ENCODE data around the gene USP43.

USP43 gene

DNA sequence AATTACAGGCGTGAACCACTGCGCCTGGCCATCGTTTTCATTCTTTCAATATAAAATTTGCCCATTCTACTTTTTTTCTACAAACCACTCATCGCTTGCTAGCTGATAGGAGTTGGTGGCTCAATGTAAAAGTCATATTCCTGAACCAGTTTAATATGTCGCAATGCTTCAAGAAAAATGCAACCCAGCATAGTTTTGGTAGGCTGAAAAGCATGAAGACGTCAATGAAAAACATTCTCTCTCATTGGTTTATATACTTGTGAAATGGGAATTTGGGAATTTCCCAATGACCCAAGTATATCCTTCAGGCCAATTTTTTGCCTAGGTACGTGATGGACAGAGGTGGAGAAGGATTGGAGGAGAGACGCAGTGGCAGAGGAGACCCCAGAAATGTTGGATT is 26.9 kb downstream of the USP43 start:
- no peak overlapping the region for H3K4me3 ChIP-seq (replicated peaks; ENCODE audit: low read depth, low read length)
- TF ChIP-seq, protein P1, sequence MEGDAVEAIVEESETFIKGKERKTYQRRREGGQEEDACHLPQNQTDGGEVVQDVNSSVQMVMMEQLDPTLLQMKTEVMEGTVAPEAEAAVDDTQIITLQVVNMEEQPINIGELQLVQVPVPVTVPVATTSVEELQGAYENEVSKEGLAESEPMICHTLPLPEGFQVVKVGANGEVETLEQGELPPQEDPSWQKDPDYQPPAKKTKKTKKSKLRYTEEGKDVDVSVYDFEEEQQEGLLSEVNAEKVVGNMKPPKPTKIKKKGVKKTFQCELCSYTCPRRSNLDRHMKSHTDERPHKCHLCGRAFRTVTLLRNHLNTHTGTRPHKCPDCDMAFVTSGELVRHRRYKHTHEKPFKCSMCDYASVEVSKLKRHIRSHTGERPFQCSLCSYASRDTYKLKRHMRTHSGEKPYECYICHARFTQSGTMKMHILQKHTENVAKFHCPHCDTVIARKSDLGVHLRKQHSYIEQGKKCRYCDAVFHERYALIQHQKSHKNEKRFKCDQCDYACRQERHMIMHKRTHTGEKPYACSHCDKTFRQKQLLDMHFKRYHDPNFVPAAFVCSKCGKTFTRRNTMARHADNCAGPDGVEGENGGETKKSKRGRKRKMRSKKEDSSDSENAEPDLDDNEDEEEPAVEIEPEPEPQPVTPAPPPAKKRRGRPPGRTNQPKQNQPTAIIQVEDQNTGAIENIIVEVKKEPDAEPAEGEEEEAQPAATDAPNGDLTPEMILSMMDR (IDR thresholded peaks at IDR 0.05; ENCODE audit: low read length, missing control alignments) = no peak
- DNase-seq (ENCODE audit: low read depth) = no peak

DNA sequence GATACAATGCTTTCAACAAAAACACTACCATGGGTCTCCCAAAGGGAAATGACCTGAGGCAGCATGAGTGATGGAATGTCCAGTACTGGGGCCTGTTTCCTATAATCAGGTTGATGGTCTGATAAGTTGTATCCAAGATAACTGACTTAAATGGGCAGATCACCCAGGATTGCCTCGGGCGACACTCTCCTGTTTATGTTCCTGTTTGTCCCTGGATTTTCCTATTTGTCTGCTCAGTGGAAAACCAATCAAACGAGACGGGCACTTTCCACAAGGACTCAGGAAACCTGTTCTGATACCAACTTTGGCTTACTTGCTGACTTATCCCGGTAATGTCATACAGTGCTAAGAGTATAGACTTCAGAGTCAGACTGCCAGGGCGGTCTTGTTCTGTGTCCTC is 27.4 kb downstream of the USP43 start:
- H3K4me3 ChIP-seq (replicated peaks; ENCODE audit: low read depth, low read length) = no peak overlapping the region
- TF ChIP-seq, protein P1 (IDR thresholded peaks at IDR 0.05; ENCODE audit: low read length, missing control alignments) = no peak
- DNase-seq (ENCODE audit: low read depth) = no peak

DNA sequence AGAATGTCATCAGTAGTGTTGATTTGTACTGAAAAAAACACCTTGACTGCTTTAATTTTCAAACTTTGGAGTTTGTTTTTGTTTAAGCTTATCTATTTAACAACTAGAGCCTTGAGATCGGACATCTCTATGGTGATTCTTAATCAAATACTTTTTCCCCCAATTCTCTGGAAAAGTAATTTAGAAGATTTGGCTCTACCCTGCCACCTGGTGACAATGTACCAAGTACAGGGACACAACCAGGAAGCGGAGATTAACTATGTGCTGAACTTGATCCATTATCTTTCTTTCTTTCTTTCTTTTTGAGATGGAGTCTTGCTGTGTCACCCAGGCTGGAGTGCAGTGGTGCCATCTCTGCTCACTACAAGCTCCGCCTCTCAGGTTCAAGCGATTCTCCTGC is 30.8 kb downstream of the USP43 start:
- DNase-seq (ENCODE audit: low read depth) = no peak
- TF ChIP-seq, protein P1 (IDR thresholded peaks at IDR 0.05; ENCODE audit: low read length, missing control alignments) = no peak
- no peak overlapping the region for H3K4me3 ChIP-seq (replicated peaks; ENCODE audit: low read depth, low read length)

DNA sequence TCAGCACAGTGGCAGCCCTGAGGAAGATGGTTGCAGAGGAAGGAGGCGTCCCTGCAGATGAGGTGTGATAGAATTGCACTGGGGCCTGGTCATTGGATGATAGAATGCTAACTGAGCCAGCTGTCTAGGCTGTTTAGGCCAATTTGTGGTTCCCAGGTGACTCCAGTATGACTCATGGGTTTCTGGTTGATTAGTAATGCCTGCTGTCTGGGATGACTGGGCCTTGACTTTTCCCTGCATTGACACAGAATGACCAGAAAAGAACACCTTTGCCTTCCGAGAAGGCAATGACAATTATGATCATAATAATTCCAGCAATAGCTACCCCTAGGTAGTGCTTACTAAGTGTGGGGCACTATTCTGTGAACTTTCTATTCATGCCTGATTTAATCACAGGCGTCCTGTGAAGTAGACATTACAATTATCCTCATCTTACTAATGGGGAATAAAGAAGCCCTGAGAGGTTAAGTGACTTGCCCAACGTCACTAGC is 31.5 kb downstream of the USP43 start:
- TF ChIP-seq, protein P1 (IDR thresholded peaks at IDR 0.05; ENCODE audit: low read length, missing control alignments) = no peak
- no peak for DNase-seq (ENCODE audit: low read depth)
- H3K4me3 ChIP-seq (replicated peaks; ENCODE audit: low read depth, low read length) = no peak overlapping the region

DNA sequence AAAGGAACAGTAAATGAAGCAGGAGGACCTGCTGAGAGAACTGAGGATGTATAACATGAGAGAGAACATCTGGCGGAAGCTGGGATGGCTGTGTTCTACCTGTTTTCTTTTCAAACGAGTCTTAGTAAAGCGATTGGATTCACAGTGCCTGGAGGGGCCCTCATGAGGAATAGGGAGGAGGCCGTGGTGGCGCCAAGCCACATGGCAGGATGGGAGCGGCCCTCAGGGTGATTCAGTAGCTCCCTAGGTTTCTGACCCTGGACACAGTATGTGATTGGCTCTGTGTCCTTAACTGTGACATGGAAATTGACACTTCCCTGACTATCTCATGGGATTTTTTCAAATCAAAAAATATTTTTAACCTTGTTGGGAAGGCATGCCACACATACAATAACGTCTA is 32.1 kb downstream of the USP43 start:
- TF ChIP-seq, protein P1 (IDR thresholded peaks at IDR 0.05; ENCODE audit: low read length, missing control alignments) = no peak
- no peak for DNase-seq (ENCODE audit: low read depth)
- no peak overlapping the region for H3K4me3 ChIP-seq (replicated peaks; ENCODE audit: low read depth, low read length)

DNA sequence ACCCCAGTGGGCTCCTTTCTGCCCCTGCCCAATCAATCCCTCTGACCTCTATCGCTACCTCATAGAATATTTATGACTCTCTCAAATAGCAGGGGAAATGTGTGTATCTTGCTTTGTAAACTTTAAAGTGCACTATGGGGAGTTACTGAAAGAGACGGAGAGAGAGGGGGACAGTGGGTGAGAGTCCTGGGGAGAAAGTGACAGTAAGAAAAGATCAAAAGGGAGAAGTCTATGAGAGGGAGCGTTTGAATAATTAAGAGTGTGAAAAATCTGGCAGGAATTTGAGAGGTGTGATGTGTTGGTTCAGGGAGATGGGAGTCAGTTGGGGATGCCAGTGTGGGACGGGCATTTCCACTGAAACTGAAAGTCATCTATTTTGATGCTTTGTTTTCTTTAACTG is 32.6 kb downstream of the USP43 start:
- no peak for DNase-seq (ENCODE audit: low read depth)
- no peak overlapping the region for H3K4me3 ChIP-seq (replicated peaks; ENCODE audit: low read depth, low read length)
- TF ChIP-seq, protein P1 (IDR thresholded peaks at IDR 0.05; ENCODE audit: low read length, missing control alignments) = no peak

DNA sequence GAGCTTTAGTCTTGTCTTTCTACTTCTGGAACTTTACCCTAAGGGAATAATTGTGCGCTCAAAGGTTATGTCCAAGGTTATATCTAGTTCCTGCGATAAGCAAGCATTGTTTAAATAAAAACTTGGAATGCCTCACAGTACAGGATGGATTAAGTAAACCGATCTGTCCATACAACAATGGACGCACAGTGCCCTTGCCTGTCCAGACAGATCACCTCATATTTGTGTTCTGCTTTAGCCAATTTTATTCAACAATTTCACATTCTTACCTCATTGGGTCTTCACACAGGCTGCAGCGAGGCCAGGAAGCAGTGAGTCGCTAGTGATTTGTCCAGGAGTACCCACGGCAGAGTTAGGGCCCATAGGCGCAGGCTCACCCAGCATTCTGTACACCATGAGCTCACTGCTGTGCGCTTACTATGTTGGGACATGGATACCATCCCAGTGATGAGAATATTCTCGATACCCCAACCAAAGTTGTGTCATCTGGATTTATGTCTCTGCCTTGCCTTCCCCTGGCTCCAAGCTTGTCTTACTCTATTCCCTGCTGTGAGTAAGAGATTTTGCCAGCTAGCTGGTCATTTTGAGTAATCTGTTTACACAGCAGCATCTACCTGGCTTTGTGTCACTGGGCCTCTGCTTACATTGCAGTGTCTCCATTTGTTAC is 39.8 kb downstream of the USP43 start:
- DNase-seq (ENCODE audit: low read depth) = no peak
- no peak overlapping the region for H3K4me3 ChIP-seq (replicated peaks; ENCODE audit: low read depth, low read length)
- TF ChIP-seq, protein P1 (IDR thresholded peaks at IDR 0.05; ENCODE audit: low read length, missing control alignments) = no peak

All from fibroblast of pulmonary artery (primary cell).